ENCODE measurements around the gene MITF.
A peak's percentile ranks its signal among the peaks of the same experiment; 100 is the strongest.
"Not testable (repeated sequence)": the region's sequence is repeated elsewhere in the genome, so short reads cannot be mapped to it uniquely, and the experiment has no call there.

MITF gene

DNA sequence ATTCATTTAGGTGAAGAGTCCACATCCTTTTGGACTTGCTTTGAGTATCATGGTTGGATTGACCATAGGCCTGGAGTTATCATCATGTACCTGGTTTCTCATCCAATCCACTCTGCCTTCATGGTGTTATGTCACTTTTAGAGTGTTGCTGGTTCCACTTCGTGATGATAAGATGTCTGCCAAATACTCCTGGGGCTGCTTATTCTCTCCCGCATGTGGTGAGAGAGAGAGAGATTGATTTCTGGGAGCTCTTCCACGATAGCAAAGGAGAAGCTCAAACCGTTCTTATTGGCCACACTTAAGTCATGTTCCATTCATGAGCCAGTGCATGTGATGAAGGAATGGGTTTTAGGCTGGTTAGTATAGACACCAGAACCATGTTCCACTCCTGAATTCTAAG lies 47.6 kb downstream of the MITF start:
- DNase-seq (ENCODE audit: low read depth), result no peak
- H3K4me3 ChIP-seq (ENCODE audit: control insufficient read depth, low read depth, low read length), result no peak overlapping the region
- TF ChIP-seq, protein P1, sequence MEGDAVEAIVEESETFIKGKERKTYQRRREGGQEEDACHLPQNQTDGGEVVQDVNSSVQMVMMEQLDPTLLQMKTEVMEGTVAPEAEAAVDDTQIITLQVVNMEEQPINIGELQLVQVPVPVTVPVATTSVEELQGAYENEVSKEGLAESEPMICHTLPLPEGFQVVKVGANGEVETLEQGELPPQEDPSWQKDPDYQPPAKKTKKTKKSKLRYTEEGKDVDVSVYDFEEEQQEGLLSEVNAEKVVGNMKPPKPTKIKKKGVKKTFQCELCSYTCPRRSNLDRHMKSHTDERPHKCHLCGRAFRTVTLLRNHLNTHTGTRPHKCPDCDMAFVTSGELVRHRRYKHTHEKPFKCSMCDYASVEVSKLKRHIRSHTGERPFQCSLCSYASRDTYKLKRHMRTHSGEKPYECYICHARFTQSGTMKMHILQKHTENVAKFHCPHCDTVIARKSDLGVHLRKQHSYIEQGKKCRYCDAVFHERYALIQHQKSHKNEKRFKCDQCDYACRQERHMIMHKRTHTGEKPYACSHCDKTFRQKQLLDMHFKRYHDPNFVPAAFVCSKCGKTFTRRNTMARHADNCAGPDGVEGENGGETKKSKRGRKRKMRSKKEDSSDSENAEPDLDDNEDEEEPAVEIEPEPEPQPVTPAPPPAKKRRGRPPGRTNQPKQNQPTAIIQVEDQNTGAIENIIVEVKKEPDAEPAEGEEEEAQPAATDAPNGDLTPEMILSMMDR (IDR thresholded peaks at IDR 0.05; ENCODE audit: control insufficient read depth, insufficient read depth, low read depth, low read length, missing control alignments), result no peak

- no peak overlapping the region for H3K4me3 ChIP-seq (ENCODE audit: control insufficient read depth, low read depth, low read length)
- TF ChIP-seq, protein P1 (IDR thresholded peaks at IDR 0.05; ENCODE audit: control insufficient read depth, insufficient read depth, low read depth, low read length, missing control alignments), result no peak
- peak; percentile 43 for DNase-seq (ENCODE audit: low read depth)
Observed at GRCh38 chr3:69787436-69788168, 48.3 kb downstream of the MITF start.

DNA sequence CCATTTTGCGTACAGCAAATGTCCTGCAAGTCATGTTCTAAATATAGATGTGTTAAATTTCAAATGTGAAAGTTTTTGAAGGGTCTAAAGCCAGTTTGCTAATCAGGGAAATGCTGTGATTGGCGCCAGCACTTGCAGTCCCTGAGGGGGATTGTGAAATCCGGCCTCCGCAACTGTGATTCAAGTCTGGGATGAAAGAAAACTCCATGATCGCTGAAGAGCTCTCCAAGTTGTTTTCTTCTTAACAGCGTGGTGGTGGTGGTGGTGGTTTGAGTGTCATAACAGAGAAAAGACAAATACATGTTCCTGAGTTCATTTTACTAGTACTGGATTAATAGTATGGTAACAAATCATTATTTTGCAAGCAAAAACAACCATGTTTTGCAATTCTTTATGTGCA lies 51.8 kb downstream of the MITF start:
- TF ChIP-seq, protein P1 (IDR thresholded peaks at IDR 0.05; ENCODE audit: control insufficient read depth, insufficient read depth, low read depth, low read length, missing control alignments), result no peak
- peak; percentile 83 for DNase-seq (ENCODE audit: low read depth)
- no peak overlapping the region for H3K4me3 ChIP-seq (ENCODE audit: control insufficient read depth, low read depth, low read length)

DNA sequence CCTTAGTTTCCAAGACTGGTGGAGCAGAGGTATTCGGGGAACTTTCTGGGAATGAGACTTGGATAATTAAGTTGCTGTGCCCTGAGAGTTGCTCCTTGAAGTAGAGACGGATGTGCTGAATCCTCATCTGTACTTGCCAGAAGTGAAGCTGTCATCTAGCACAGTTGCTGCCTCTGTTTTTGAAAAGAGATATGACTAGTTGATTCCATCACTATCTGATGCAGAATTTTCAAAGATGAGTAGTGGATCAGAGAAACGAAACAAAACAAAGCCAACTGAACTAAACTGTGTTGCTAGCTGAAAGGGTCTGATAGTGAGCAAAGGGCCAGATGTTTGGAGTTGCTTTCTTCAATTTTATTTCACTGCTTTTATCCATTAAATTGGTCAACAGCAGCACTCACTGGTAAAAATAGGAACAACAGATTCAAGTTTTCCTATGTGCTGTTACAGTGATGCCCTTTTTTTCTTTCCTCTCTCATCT lies 52.7 kb downstream of the MITF start:
- TF ChIP-seq, protein P1 (IDR thresholded peaks at IDR 0.05; ENCODE audit: control insufficient read depth, insufficient read depth, low read depth, low read length, missing control alignments), result peak; percentile 54
- H3K4me3 ChIP-seq (ENCODE audit: control insufficient read depth, low read depth, low read length), result no peak overlapping the region

DNA sequence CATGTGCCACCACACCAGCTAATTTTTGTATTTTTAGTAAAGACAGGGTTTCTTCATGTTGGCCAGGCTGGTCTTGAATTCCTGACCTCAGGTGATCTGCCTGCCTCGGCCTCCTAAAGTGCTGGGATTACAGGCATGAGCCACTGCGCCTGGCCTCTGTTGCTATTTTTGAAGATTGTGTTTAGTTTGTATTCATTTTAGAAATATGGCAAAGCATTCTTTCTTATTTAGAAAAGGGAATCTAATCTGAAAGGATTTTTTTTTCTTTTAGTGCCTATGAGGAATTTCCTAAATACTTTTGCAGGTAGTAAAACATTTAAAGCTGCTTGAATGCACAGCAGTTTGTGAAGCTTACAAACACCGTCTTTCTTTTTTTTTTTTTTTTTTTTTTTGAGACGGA lies 56.9 kb downstream of the MITF start:
- not testable (repeated sequence) for DNase-seq (ENCODE audit: low read depth); H3K4me3 ChIP-seq (ENCODE audit: control insufficient read depth, low read depth, low read length)

More for the DNA sequence above, 52.7 kb downstream of the MITF start:
- DNase-seq (ENCODE audit: low read depth), result peak; percentile 32

GRCh38 chr3:69803681-69804270 lies 64.5 kb downstream of the MITF start:
- H3K4me3 ChIP-seq (ENCODE audit: control insufficient read depth, low read depth, low read length), result no peak overlapping the region
- no peak for DNase-seq (ENCODE audit: low read depth)
- TF ChIP-seq, protein P1 (IDR thresholded peaks at IDR 0.05; ENCODE audit: control insufficient read depth, insufficient read depth, low read depth, low read length, missing control alignments), result no peak

DNA sequence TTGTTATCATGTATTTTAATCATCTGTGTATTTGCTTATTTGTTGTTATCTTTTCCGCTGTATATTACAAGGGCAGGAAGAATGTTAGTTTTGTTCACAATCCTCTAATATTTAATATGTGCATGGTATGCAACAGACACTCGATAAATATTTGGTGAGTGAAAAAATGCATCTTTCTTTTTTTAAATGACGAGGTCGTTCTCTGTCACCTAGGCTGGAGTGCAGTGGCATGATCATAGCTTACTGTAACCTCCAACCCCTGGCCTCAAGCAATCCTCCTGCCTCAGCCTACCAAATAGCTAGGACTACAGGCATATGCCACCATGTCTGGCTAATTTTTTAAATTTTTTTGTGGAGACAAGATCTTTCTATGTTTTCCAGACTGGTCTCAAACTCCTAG lies 66.2 kb downstream of the MITF start:
- H3K4me3 ChIP-seq (ENCODE audit: control insufficient read depth, low read depth, low read length), result no peak overlapping the region
- TF ChIP-seq, protein P1 (IDR thresholded peaks at IDR 0.05; ENCODE audit: control insufficient read depth, insufficient read depth, low read depth, low read length, missing control alignments), result no peak
- no peak for DNase-seq (ENCODE audit: low read depth)
